DMS53 treated with DMSO at 0.1 percent for 48 hours (cell line): Measurements from ENCODE around the gene FUS.

Source experiments
- DNase-seq: peaks from one replicate; lab custom pipeline; 2025; ENCODE audit not compliant: unreplicated experiment; lab: John Stamatoyannopoulos, UW

The FUS gene

DNA sequence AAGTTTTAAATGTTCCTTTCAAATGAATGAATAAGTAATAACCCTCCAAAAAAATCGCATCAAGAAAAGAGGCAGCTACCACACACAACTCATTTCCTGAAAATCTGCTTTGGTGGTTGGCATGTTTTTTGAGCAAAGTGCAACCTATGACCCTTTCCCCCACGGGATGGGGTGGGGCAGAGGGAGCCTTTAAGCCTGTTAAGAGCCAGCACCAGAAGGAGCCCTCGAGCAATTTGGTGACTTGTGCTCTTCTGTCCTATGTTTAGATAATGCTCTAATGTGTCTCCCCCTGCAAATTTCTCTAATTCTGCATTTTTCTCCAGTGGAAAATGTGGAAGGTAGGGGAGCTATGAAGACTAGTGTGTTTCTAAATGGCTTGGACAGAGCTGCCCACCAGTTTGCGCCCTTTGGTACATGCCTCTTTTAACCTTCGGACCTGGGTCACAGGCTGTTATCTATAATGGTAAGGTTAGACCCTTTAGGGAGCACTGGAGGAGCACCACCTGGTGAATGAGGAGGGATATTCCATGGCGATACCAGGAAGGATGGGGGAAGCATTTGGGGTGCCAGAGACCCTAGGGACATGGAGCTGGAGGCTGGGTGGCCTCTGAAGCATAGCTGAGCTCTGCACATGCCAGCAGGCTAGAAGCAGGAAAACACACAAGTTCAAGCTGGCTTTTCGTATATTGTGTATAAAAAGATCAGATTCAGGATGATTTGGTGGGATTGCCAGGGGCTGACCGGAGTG lies 21.1 kb downstream of the FUS start:
- DNase-seq, result no peak

DNA sequence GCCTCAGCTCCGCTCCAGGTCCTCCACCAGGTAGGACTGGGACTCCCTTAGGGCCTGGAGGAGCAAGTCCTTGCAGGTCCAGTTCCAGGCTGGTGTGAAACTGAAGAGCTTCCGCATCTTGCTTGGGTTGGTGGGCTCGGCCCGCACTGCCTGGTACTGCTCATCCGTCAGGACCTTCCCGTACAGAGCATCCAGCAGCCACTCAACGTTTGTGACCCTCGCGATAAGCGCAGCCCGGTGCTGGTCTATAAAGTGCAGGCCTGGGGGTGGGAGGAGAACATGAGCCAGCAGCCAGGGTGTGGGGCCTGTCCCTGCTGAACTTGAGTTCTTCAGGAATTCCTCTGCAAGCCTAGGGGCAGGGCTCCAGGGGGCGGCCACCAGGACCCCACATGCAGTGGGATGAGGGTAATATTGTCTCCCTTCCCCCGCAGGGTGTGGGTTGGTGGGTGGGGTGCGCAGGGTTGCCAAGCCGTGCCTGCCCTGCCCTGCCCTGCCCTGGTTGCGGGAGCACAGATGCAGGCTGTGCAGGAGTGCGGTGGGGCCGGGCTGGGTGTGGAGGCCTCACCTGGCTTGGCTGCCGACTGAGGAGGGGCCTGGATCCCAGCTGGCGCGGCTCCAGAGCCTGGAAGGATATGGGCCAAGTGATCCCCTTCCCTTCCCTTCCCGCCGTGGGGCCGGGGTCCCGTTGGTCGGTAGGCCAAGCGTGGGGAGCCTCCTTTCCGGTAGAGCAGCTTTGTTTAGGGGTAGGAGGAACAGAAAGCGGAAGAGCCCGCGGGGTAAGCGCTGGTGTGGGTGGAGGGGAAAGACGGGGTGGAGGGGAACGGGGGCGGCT lies 21.9 kb downstream of the FUS start:
- no peak for DNase-seq

DNA sequence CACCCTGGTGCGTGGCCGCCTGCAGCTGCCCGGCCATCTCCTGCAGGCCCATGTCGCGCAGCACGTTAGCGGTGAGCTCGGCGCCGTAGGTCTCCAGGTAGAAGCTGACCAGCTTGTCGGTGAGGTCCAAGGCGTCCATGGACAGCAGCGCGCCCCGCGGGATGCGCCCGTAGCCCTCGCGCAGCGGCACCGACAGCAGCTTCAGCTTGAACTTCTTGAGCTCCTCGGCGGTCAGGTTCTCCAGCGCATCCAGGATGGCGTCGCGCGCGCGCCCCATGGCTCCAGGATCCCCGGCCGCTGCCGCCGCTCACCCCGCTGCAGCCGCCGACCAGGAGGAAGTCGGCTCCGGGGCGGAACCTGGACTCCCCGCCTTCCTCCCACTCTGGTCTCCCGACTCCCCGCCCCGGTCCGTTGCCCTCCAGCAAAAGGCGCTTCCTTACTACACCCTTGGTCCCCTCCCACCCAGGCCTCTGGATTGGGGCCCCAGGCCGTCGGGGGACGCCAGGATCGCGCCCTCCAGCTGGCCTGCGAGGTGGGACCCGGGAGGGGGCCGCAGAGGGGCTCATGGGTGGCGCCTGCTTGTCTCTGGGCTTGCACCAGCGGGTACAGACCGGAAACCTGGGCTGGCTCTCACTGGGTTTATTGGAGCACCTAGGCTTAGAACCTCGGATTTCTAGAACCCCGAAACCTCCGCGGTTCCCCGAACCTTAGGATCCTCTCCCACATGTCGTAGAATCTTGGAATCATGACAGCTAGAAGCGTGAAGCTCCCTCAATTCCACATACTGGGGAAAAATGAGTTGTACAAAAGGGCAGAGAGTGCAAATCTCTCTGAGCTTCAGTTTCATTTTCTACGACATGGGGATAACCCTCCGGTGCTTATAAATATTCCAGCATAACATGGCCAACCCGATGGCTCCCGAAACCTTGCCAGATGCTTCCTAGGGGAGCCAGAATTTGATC lies 22.8 kb downstream of the FUS start, which contains the start of gene PYCARD:
Gene PYCARD, minus strand, starts transcription at position 347 of the 962 bp plus-strand sequence. Its CDS starts 70 bp downstream, at position 277.
- no peak for DNase-seq

DNA sequence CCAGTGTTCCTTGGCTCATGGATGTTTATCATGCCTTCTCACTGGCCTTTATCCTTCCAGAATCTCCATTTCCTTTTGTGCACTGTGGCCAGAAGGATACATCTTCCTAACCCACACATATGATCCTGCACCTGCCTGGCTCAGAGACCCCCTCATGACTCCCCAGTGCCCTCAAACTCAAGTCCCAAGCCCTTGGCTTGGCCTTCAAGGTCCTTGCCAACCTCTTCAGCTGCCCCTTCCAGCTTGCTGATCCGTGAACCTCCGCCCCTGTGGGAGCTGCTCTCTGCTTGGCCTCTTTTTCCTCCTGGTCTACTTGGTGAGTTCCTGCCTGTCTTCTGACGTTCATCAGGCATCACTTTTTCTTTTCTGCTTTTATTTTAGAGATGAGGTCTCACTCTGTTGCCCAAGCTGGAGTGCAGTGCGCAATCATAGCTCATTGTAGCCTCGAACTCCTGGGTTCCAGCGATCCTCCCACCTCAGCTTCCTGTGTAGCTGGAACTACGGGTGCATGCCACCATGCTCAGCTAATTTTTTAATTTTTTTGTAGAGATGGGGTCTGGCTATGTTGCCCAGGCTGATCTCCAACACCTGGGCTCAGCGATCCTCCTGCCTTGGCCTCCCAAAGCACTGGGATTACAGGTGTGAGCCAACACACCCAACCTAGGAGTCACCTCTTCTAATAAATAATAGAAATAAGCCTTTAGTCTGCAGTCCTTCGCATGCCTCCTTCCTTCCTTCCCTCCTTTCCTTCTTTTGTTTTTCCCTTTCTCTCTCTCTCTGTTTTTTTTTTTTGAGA lies 25.1 kb downstream of the FUS start:
- no peak for DNase-seq

DNA sequence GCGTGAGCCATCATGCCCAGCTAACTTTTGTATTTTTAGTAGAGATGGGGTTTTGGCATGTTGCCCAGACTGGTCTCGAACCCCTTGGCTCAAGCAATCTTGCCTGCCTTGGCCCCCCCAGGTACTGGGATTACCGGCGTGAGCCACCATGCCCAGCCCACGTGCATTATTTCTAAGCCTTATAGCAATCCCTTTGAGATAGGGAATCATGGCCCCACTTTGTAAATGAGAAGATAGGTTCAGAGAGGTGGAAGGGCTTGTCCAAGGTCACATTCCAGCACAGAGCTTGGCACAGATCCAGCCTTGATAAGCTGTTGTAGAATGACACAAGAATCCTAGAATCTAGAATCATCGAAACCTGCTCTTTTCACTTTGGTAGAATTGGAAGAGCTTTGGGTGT lies 26.8 kb downstream of the FUS start:
- DNase-seq, result no peak

DNA sequence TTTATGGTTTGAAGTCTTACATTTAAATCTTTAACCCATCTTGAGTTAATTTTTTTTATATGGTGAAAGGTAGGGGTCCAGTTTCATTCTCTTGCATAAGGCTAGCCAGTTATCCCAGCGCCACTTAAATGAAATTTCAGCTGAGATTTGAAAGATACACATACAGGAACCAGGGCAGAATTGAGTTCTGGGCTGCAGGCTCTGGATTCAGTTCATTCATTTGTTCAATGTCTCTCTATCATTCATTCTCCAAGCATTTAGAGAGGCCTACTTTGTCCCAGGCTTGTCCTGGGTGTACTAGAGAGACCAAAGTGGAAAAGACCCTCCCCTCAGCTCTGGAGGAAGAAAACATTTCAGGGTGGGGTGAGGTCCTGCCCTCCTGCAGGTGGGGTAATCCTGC lies 33.4 kb downstream of the FUS start:
- DNase-seq, result no peak

DNA sequence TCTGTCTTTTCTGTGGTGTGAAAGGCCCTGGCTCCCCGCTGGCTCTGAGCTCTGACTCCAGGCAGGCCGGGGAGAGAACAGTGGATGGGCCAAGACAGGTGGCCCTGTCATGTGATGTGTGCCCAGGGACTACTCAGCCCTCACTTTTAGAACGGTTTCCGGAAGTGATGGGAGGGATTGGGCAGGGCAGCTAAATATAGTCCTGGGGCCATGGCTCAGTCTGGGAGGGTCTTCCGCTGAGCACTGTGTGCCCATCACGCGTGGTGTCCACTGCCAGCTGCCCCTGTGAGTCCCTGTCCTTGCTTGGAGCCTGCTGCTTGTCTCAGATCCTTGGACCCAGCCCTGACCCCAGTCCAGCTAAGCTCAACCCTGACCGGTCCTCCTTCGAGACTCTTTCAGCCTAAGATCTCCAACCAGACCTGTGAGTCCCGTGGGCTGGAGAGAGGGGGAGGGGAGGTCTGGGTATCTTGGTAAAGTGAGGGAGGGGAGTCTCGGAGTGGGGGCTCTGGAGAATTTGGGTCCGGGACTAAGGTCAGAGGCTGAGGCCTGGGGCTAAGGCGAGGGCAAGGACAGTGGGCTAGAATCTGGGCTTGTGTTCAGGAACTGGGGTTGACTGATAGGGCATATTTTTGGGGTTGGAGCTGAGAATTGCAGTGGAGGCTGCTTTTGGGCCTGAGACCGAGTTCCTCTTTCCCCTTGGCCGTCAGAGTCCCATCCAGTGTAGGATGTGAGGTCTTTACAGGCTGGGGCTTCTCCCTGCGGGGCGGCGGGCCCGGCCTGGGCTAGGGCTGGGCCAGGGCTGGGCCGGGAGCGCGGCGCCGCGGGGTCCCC lies 34.2 kb downstream of the FUS start, which contains the start of gene TRIM72:
Gene TRIM72, plus strand, starts transcription at position 243 of the 831 bp plus-strand sequence. CDS start 620 bp downstream, outside the sequence.
- DNase-seq, result peak; percentile 13

DNA sequence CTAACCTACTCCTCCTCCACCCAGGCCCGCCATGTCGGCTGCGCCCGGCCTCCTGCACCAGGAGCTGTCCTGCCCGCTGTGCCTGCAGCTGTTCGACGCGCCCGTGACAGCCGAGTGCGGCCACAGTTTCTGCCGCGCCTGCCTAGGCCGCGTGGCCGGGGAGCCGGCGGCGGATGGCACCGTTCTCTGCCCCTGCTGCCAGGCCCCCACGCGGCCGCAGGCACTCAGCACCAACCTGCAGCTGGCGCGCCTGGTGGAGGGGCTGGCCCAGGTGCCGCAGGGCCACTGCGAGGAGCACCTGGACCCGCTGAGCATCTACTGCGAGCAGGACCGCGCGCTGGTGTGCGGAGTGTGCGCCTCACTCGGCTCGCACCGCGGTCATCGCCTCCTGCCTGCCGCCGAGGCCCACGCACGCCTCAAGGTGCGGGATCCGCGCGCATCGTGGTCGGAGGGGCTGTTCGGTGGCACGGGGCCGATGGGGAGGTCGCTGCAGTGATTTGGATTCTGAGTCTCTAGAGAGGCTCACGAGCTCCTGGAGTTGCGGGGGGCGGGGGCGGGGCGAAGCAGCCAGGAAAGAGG lies 34.9 kb downstream of the FUS start:
- DNase-seq, result no peak

DNA sequence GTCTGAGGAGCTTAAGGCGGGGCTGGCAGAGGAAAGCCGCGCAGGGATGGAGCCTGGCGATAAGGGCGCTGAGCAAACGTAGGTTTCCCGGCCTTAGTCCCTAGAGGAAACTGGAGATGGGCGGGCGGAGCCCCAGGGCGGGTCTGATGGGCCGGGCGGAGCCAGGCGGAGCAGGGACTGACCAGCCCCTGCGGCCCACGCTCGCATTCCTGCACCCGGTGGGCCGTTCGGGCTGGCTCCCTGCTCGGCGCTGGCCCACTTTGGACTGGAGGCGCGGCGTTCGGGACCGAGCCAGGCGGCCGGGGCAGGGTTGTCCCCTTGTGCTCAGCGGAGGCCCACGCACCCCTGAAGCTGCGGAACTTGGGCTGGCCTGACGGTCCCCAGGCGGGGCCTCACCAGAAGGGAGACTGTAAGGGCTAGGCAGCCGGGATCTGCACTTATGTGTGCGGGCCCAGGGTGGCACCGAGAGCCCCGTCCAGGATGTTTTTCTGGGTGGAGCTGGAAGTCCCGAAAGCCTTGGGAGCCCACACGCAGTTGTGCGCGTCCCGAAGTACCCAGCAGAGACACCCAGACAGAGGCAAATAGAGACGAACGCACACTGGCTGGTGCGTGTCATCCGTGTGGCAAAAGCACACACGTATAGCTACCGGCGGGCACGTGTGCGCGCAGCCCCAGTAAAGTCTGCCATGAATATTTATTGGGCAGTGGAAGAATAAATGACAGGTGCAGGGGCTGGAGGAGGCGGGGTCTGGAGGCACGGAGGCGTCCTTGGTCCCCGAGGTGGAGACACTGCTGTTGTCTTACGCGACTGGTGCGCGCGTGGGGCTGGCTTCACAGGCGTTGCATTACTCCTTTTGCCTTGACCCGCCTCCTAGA lies 35.6 kb downstream of the FUS start:
- no peak for DNase-seq

DNA sequence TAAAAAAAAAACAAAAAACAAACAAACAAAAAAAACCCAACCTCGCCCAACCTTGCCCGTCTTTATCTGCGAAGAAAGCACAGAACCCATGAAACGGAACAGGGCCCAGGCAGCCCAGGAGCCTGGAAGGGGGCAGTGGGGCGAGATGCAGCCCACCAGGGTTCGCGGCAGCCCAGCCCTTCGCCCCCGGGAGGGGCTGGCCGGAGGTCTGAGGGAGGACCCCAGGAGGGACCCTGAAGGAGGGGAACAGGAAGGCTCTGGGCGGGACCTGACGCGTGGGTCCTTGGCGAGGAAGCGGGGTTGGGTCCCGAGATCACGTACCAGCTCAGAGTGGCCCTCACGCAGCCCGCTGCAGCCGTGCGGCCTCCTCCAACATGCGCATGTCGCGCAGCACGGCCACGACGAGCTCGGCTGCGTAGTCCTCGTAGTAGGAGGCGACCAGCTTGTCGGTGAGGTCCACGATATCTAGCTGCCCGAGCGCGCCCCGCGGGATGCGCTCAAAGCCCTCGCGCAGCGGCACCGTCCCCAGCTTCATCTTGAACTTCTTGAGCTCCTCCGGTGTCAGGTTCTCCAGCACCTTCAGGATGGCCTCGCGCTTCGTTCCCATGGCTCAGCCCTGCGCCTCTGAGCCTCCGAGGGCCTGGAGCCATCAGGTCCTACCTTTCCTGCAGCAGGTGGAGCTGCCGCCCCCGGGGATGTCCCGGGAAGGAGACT lies 36.6 kb downstream of the FUS start, which contains the start of gene PYDC1:
Gene PYDC1, minus strand, starts transcription at position 714 of the 714 bp plus-strand sequence. Its CDS starts 107 bp downstream, at position 607.
- DNase-seq, result no peak

DNA sequence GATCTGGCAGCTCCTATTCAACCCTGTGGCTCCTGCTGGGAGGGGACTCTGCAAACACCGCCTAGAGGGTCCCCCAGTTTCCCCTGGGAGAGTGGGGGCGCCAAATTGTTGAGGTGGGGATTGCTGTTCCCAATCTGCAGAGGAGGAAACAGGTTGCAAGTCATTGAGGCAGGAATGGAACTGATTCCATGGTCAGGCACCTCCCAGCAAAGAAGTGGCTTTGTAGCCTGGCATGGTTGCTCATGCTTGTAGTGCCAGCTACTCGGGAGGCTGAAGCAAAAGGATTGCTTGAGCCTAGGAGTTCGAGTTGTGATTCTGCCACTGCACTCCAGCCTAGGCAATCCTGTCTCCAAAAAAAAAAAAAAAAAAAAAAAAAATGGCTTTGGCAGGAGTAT lies 37.2 kb downstream of the FUS start:
- DNase-seq, result no peak

DNA sequence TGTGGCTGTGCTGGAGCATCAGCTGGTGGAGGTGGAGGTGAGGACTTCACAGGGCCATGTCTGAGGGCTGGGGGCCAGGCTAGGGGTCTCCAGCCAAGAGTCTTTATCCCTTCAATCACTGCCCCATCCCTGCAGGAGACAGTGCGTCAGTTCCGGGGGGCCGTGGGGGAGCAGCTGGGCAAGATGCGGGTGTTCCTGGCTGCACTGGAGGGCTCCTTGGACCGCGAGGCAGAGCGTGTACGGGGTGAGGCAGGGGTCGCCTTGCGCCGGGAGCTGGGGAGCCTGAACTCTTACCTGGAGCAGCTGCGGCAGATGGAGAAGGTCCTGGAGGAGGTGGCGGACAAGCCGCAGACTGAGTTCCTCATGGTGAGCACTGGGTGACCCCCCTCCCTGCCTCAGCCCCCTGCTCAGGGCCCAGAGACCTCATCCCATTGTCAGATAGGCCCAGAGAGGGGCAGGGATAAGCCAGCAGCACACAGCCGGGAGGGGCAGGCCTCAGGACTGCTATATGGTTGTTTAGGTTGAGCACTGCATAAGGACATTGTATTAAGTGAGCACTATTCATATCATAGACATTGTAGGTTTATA lies 39.3 kb downstream of the FUS start:
- DNase-seq, result no peak

DNA sequence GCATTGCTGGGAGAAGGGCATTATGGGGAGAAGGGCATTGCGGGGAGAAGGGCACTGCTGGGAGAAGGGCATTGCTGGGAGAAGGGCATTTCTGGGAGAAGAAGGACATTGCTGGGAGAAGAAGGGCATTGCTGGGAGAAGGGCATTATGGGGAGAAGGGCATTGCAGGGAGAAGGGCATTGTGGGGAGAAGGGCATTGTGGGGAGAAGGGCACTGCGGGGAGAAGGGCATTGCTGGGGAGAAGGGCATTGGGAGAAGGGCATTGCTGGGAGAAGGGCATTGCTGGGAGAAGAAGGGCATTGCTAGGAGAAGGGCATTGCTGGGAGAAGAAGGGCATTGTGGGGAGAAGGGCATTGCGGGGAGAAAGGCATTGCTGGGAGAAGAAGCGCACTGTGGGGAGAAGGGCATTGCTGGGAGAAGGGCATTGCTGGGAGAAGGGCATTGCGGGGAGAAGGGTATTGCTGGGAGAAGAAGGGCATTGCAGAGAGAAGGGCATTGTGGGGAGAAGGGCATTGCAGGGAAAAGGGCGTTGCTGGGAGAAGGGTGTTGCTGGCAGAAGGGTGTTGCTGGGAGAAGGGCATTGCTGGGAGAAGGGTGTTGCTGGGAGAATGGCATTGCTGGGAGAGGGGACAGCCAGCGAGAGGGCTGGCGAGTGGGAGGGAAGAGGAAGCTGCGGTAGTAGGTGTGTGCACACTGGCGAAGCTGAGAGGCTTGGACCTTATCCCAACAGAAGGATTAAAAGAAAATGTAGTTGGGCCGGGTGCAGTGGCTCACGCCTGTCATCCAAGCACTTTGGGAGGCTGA lies 41.6 kb downstream of the FUS start:
- DNase-seq, result no peak

DNA sequence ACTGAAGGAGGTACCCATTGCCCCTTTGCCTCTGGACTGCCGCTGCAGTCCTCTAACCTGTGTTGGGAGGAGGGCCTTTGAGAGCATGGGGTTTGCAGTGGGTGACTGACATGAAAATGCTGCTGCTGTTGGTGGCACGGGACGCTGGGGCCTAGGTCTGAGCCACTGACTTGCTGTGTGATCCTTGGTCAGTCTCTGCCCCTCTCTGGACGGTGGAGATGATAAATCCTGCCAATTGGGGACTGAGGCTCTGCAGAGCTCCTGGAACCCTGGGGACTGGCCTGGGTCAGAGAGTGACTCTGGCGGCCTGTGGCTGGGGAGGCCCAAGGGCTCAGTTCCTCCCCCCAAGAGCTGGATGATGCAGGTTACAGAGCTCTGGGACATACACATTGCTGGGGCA lies 43.1 kb downstream of the FUS start:
- DNase-seq, result no peak

DNA sequence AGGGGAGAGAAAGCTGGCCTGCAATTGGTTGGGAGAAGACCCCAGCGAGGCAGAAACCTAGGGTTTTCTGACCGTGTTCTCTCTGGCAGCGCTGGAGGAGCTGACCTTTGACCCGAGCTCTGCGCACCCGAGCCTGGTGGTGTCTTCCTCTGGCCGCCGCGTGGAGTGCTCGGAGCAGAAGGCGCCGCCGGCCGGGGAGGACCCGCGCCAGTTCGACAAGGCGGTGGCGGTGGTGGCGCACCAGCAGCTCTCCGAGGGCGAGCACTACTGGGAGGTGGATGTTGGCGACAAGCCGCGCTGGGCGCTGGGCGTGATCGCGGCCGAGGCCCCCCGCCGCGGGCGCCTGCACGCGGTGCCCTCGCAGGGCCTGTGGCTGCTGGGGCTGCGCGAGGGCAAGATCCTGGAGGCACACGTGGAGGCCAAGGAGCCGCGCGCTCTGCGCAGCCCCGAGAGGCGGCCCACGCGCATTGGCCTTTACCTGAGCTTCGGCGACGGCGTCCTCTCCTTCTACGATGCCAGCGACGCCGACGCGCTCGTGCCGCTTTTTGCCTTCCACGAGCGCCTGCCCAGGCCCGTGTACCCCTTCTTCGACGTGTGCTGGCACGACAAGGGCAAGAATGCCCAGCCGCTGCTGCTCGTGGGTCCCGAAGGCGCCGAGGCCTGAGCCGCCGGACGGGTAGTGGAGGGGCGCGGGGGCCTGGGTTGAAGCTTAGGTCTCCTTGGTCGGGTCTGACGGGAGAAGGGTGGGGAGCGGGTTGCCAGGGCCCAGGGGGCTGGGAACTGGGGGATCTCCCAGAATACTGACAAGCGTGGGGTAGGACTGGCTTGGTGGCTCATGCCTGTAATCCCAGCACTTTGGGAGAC lies 44.4 kb downstream of the FUS start:
- no peak for DNase-seq
